KMS-11 (cell line): ENCODE results near the gene BTBD2.

Source experiments
- H2AFZ ChIP-seq: fragments of 200-600 bp; sonication (generic); 2 replicates; pipeline ENCODE4 v1.6.1; 2016; ENCODE audit warnings: antibody characterized with exemption, mixed run types, low read depth
- H3K27ac ChIP-seq: fragments of 200-600 bp; sonication (generic); 2 replicates; pipeline ENCODE4 v1.6.1; 2016; ENCODE audit warnings: mild to moderate bottlenecking, mixed run types
- H3K27me3 ChIP-seq: fragments of 200-600 bp; sonication (generic); 2 replicates; pipeline ENCODE4 v1.6.1; 2017; ENCODE audit warnings: mild to moderate bottlenecking, low read depth, mixed run types, moderate library complexity; ENCODE audit not compliant: insufficient read depth
- H3K36me3 ChIP-seq: fragments of 200-600 bp; sonication (generic); 2 replicates; pipeline ENCODE4 v1.6.1; 2017; ENCODE audit warnings: mild to moderate bottlenecking, mixed run types; ENCODE audit not compliant: insufficient read depth
- H3K4me1 ChIP-seq: fragments of 200-600 bp; sonication (generic); 2 replicates; pipeline ENCODE4 v1.6.1; 2016; ENCODE audit warnings: mild to moderate bottlenecking, low read depth, mixed run types; ENCODE audit not compliant: poor library complexity, severe bottlenecking
- H3K4me2 ChIP-seq: fragments of 200-600 bp; sonication (generic); 2 replicates; pipeline ENCODE4 v1.7.0; 2016; ENCODE audit warnings: mild to moderate bottlenecking, mixed run types
- H3K4me3 ChIP-seq: fragments of 200-600 bp; sonication (generic); IDR thresholded peaks from 2 replicates; pipeline ENCODE4 v1.6.1; 2017; ENCODE audit warnings: low read depth, low read length, mixed read lengths; ENCODE audit not compliant: insufficient read depth
- H3K79me2 ChIP-seq: fragments of 200-600 bp; sonication (generic); 2 replicates; pipeline ENCODE4 v1.6.1; 2016; ENCODE audit warnings: low read depth, mixed run types; ENCODE audit not compliant: insufficient read depth
- H3K9ac ChIP-seq: fragments of 200-600 bp; sonication (generic); 2 replicates; pipeline ENCODE4 v1.6.1; 2016; ENCODE audit warnings: mild to moderate bottlenecking, mixed run types
- H4K20me1 ChIP-seq: fragments of 200-600 bp; sonication (generic); 2 replicates; pipeline ENCODE4 v1.6.1; 2016; ENCODE audit warnings: mild to moderate bottlenecking, mixed run types; ENCODE audit not compliant: insufficient read depth
- TF ChIP-seq, protein P1 (sequence below): fragments of 200-600 bp; sonication (generic); conservative IDR thresholded peaks from 2 replicates; pipeline ENCODE4 v1.6.1; 2017; ENCODE audit warnings: low read depth, mild to moderate bottlenecking, antibody characterized with exemption, low read length, moderate library complexity, mixed read lengths

BTBD2 gene

DNA sequence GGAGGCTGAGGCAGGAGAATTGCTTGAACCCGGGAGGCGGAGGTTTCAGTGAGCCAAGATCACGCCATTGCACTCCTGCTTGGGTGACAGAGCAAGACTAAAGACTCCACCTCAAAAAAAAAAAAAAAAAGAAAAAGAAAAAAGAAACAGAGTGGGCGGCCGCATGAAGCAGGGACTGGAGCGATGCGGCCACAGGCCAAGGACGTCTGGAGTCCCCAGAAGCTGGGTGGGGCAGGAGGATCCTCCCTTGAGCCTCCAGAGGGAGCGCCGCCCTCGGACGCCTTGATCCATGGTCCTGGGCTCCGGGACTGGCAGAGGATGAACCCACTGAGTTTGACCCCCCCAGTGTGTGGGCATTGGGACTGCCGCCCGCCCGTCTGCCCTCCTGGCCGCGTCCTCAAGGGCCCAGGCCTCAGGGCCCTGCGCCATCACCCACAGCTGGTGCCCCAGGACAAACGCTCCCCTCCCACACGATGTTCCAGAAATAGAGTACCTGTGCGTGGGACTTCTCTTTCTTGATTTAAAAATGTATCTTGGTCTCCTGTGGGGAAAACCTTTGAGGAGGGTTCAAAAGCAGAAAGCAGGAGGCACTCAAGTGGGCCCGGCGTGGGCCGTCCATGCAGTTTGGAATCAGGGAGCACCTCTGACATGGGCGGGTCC, 15.5 kb downstream of the BTBD2 start:
- no peak overlapping the region for H3K4me3 ChIP-seq
- H3K27ac ChIP-seq, result no peak overlapping the region
- H3K79me2 ChIP-seq, result no peaks in the 10 kb centered on the region; the same call in 1 of the 2 replicates
- H3K36me3 ChIP-seq, result no peaks in the 10 kb centered on the region
- no peaks in the 10 kb centered on the region for H4K20me1 ChIP-seq
- H2AFZ ChIP-seq, result no peak overlapping the region
- no peak overlapping the region for H3K9ac ChIP-seq
- TF ChIP-seq, protein P1, sequence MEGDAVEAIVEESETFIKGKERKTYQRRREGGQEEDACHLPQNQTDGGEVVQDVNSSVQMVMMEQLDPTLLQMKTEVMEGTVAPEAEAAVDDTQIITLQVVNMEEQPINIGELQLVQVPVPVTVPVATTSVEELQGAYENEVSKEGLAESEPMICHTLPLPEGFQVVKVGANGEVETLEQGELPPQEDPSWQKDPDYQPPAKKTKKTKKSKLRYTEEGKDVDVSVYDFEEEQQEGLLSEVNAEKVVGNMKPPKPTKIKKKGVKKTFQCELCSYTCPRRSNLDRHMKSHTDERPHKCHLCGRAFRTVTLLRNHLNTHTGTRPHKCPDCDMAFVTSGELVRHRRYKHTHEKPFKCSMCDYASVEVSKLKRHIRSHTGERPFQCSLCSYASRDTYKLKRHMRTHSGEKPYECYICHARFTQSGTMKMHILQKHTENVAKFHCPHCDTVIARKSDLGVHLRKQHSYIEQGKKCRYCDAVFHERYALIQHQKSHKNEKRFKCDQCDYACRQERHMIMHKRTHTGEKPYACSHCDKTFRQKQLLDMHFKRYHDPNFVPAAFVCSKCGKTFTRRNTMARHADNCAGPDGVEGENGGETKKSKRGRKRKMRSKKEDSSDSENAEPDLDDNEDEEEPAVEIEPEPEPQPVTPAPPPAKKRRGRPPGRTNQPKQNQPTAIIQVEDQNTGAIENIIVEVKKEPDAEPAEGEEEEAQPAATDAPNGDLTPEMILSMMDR, result no peak
- no peaks in the 10 kb centered on the region for H3K27me3 ChIP-seq
- H3K4me1 ChIP-seq, result no peaks in the 10 kb centered on the region
- no peak overlapping the region for H3K4me2 ChIP-seq

DNA sequence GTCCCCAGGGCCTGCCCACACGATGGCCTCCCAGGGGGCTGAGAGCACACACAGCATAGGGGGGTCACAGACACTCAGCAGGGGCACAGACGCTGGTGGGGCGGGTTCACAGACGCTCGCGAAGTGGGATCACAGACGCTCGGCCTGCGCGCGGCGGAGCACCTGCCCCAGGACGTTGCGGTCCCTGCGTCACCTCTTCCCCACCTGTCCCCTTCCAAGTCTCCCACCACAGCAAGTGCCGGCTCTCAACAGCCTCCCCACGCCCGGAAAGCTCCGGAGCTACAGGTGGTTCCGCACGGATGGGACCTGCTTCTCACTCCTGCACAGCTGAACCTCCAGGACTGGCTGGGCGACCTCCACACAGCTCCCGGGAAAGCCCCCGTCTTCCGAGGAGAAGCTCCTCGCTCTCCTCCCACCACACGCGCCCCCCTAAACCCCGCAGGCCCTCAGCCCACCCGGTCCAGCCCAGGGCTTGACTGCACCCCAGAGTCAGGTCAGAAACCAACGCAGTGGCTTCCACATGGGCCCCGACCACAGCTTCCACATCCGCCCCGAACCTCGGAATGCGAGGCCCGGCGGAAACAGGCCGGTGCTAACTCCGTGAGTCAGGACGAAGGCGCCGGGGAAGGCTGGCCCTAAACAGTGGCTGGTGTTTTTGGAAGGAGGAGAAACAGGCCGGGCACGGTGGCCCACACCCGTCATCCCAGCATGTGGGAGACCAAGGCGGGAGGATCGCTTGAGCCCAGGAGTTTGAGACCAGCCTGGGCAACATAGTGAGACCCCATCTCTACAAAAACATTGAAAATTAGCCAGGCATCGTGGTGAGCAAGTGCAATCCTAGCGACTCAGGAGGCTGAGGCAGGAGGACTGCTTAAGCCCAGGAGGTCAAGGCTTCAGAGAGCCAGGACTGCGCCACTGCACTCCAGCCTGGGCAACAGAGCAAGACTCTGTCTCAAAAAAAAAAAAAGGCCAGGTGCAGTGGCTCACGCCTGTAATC, 16.5 kb downstream of the BTBD2 start:
- Histone ChIP-seq H4K20me1 (no peaks in the 10 kb centered on the region), H3K4me3 (no peak overlapping the region), H3K4me1 (no peaks in the 10 kb centered on the region), H2AFZ (no peak overlapping the region), H3K79me2 (no peaks in the 10 kb centered on the region), H3K36me3 (no peaks in the 10 kb centered on the region), H3K27me3 (no peaks in the 10 kb centered on the region), H3K27ac (no peak overlapping the region), H3K9ac (no peak overlapping the region), H3K4me2 (no peak overlapping the region)
- TF ChIP-seq, protein P1, result no peak

DNA sequence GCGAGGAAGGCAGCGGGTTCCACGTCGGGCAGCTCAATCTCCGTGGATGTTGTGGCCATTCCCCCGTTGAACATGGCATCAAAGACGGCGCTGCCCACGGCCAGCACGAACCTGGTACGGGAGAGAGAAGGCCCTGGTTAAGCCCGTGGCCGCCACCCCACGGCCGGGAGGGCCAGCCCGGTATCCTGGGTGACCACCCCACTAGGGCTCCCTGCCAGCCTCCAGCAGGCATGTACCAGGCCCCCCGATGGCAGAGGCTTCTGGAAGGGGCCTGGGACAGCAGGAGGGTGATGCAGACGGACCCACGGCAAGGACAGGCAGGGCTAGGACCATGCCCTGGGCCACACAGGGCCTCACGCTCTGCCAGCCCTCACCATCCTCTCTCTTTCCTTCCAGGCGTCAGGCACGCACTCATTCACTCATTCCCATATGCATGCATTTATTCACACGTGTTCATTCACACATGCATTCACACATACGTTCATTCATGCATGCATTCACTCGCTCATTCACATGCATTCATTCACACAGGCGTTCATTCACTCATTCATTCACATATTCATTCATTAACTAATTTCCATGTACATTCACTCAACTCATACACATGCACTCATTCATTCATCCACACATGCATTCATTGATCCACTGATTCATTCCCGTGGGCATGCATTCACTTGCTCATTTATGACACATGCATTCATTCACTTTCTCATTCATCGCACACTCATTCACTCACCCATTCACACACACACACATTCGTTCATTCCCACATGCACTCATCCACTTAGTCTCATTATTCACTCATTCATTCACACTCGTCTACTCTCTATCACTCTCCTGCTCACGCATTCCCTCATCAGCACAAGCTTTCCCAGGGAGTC, 17.9 kb downstream of the BTBD2 start:
- no peak overlapping the region for H3K4me3 ChIP-seq
- H2AFZ ChIP-seq, result no peak overlapping the region
- no peak overlapping the region for H3K27ac ChIP-seq
- H4K20me1 ChIP-seq, result no peaks in the 10 kb centered on the region
- no peaks in the 10 kb centered on the region for H3K4me1 ChIP-seq
- TF ChIP-seq, protein P1, result no peak
- H3K79me2 ChIP-seq, result no peaks in the 10 kb centered on the region
- H3K4me2 ChIP-seq, result no peak overlapping the region
- no peak overlapping the region for H3K9ac ChIP-seq
- H3K27me3 ChIP-seq, result no peaks in the 10 kb centered on the region
- no peaks in the 10 kb centered on the region for H3K36me3 ChIP-seq

DNA sequence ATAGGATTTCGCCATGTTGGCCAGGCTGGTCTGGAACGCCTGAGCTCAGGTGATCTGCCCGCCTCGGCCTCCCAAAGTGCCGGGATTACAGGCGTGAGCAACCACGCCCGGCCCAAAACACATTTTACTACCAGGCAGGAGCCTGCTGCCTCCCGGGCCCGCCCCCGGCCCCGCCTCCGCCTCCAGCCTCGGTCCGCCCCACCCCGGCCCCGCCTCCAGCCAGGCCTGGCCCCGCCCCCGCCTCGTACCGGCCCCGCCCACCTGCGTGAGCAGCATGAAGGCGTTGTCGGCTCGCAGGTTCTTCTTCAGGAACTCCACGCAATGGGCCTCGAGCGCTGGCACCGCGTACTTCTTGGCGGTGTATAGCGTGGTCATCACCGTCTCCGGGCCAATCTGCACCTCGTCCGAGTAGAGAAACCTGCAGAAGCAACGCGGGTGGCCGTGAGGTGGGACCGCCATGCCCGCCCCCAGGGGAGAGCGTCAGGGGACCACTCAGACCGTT, 22.7 kb downstream of the BTBD2 start:
- Histone ChIP-seq H3K27ac (no peak overlapping the region), H2AFZ (no peak overlapping the region), H3K79me2 (no peaks in the 10 kb centered on the region), H3K27me3 (no peaks in the 10 kb centered on the region), H3K36me3 (no peaks in the 10 kb centered on the region; the same call in 1 of the 2 replicates), H3K4me3 (no peak overlapping the region), H3K4me1 (no peaks in the 10 kb centered on the region), H3K9ac (no peak overlapping the region), H4K20me1 (no peaks in the 10 kb centered on the region), H3K4me2 (no peak overlapping the region)
- TF ChIP-seq, protein P1, result no peak
